Measurements from ENCODE around the gene SHROOM2.

The SHROOM2 gene

DNA sequence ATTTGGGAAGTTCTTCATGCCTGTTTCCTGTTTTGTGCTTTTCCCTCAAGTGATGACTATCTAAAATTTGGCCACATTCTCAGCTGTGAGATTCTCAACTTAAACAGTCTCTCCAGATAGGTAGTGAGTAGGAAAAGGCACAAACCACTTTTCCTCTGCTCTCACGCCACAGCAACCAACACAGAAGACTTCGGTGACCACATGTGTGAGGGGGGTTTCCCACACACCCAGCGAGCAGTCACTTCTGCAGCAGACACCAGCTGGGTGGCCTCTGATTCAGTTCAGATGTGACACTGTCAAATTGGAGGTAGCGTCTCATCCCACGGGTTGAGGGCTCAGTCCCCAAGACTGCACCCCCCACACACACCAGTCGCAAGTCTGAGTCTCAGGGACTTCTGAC is 155.9 kb downstream of the SHROOM2 start:
- no peak overlapping the region for H3K4me3 ChIP-seq (ENCODE audit: low read depth, low read length)
- TF ChIP-seq, protein P1, sequence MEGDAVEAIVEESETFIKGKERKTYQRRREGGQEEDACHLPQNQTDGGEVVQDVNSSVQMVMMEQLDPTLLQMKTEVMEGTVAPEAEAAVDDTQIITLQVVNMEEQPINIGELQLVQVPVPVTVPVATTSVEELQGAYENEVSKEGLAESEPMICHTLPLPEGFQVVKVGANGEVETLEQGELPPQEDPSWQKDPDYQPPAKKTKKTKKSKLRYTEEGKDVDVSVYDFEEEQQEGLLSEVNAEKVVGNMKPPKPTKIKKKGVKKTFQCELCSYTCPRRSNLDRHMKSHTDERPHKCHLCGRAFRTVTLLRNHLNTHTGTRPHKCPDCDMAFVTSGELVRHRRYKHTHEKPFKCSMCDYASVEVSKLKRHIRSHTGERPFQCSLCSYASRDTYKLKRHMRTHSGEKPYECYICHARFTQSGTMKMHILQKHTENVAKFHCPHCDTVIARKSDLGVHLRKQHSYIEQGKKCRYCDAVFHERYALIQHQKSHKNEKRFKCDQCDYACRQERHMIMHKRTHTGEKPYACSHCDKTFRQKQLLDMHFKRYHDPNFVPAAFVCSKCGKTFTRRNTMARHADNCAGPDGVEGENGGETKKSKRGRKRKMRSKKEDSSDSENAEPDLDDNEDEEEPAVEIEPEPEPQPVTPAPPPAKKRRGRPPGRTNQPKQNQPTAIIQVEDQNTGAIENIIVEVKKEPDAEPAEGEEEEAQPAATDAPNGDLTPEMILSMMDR (IDR thresholded peaks at IDR 0.05; ENCODE audit: low read depth, low read length) = no peak

DNA sequence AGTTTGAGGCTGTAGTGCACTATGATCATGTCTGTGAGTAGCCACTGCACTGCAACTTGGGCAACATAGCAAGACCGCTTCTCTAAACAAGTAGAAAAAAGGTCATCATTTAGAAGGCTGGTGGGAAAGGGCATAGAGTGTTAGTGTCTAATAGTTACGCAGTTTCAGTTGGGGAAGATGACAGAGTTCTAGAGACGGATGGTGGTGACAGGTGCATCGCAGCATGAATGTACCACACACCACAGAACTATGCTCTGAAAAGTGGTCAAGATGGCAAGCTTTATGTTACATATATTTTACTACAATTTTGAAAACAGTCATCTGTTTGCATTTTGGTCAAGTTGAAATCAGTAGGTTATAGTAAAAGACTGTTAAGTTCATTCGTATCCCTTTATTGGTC is 157.2 kb downstream of the SHROOM2 start:
- TF ChIP-seq, protein P1 (IDR thresholded peaks at IDR 0.05; ENCODE audit: low read depth, low read length) = no peak
- no peak overlapping the region for H3K4me3 ChIP-seq (ENCODE audit: low read depth, low read length)

DNA sequence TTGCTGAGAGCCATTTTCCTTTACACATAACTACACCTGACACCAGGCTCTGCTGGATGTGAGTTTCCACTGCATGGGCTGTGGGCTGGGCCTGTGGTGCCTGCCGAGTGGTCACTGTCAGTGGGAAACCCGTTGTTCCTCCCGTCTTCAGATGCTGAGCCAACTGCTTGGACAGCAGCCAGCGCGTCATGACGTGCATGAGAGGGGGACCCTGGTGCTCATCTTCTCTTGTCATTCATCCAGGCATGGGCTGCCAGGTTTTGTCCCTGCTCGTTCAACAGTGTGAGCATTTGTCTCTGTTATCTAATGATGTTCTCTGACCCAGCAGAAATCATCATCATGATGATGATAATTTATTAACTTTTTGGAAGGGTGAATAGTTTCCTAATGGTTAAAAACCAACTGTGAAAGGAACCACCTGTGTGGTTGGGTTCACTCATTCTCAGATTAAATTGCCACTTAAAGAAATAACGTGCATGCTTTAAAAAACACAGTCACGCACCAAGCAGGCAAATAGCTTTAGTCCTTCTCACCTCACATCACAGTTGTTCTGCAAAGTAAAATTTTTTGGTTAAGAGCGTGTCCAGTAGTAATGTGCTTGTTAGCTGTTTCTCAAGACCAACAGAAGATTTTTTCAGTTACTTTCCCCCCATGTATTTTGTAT is 161.0 kb downstream of the SHROOM2 start:
- no peak overlapping the region for H3K4me3 ChIP-seq (ENCODE audit: low read depth, low read length)
- TF ChIP-seq, protein P1 (IDR thresholded peaks at IDR 0.05; ENCODE audit: low read depth, low read length) = no peak

DNA sequence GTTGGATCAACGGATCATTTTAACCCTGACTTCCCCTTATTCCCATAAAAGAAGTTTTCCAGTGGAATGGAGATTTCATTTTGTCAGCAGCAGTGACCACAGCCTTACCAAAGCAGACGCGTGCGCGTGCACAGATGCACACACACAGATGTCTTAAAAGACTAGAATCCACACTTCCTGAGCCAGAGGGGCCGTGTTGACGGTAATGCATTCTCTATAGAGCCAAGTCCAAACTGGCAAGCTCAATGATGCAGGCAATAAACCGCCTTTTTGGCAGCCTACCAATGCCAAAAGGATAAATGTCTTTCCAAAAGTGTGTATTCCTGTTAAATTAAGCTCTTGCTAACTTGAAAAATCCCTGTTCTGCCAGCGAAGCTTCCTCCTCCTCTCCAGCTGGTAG is 162.2 kb downstream of the SHROOM2 start:
- TF ChIP-seq, protein P1 (IDR thresholded peaks at IDR 0.05; ENCODE audit: low read depth, low read length) = no peak
- H3K4me3 ChIP-seq (ENCODE audit: low read depth, low read length) = no peak overlapping the region

DNA sequence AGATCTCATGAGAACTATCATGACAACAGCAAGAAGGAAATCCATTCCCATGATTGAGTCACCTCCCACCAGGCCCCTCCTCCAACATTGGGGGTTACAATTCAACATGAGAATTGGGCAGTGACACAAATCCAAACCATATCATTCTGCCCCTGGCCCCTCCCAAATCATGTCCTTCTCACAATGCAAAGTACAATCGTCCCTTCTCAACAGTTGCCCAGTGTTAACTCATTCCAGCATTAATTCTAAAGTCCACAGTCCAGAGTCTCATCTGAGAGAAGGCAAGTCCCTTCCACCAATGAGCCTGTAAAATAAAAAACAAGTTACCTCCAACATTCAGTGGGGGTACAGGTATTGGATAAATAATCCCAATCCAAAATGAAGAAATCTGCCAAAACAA is 166.1 kb downstream of the SHROOM2 start:
- H3K4me3 ChIP-seq (ENCODE audit: low read depth, low read length) = no peak overlapping the region
- TF ChIP-seq, protein P1 (IDR thresholded peaks at IDR 0.05; ENCODE audit: low read depth, low read length) = no peak

DNA sequence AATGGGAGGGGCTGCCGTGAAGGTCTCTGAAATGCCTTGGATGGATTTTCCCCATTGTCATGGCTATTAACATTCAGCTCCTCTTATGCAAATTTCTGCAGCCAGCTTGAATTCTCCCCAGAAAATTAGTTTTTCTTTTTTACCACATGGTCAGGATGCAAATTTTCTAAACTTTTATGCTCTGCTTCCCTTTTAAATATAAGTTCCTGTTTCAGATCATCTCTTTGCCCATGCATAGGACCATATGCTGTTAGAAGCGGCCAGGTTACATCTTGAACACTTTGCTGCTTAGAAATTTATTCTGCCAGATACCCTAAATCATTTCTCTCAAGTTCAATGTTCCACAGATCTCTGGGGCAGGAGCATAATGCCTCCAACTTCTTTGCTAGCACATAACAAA is 167.2 kb downstream of the SHROOM2 start:
- H3K4me3 ChIP-seq (ENCODE audit: low read depth, low read length) = no peak overlapping the region

DNA sequence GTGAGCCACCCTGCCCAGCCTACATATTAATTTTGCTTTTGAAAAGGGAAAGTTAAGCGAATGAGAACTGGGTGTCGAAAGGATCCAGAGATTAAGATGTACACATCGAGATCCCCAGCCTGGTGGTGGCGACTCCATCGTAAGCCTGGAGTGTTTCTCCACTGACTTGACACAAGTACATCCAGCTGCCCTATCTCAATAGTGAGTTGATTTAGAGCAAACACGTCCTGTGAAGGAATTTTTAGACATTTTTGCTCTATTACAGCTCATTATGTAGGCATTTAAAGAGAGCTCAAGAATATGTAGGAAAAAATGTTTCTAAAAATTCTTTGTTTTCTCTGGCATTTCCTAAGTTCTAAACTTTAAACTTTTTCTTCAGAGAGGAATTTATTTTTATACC is 169.3 kb downstream of the SHROOM2 start:
- TF ChIP-seq, protein P1 (IDR thresholded peaks at IDR 0.05; ENCODE audit: low read depth, low read length) = no peak
- H3K4me3 ChIP-seq (ENCODE audit: low read depth, low read length) = no peak overlapping the region

More for the DNA sequence above, 167.2 kb downstream of the SHROOM2 start:
- TF ChIP-seq, protein P1 (IDR thresholded peaks at IDR 0.05; ENCODE audit: low read depth, low read length) = no peak
